HG03039 (cell line): ENCODE data around the gene LIN7C.
"Not testable (repeated sequence)": the region's sequence is repeated elsewhere in the genome, so short reads cannot be mapped to it uniquely, and the experiment has no call there.

Source experiments
- ATAC-seq: cut with Tn5 transposase; IDR thresholded peaks from one replicate; pipeline ENCODE4 v1.9.1; 2021; ENCODE audit warnings: mild to moderate bottlenecking, moderate library complexity; ENCODE audit not compliant: unreplicated experiment

LIN7C gene

GRCh38 chr11:27451244-27451965, 55.2 kb downstream of the LIN7C start:
- ATAC-seq, result no peak

DNA sequence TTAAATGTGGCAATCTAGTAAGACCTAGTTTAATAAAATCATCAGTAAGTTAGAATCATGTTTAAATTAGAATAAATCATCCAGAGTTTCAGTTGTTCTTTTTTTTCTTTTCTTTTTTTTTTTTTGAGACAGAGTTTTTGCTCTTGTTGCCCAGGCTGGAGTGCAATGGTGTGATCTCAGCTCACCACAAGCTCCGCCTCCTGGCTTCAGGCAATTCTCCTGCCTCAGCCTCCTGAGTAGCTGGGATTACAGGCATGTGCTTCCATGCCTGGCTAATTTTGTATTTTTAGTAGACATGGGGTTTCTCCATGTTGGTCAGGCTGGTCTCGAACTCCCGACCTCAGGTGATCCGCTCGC, 58.4 kb downstream of the LIN7C start:
- not testable (repeated sequence) for ATAC-seq

DNA sequence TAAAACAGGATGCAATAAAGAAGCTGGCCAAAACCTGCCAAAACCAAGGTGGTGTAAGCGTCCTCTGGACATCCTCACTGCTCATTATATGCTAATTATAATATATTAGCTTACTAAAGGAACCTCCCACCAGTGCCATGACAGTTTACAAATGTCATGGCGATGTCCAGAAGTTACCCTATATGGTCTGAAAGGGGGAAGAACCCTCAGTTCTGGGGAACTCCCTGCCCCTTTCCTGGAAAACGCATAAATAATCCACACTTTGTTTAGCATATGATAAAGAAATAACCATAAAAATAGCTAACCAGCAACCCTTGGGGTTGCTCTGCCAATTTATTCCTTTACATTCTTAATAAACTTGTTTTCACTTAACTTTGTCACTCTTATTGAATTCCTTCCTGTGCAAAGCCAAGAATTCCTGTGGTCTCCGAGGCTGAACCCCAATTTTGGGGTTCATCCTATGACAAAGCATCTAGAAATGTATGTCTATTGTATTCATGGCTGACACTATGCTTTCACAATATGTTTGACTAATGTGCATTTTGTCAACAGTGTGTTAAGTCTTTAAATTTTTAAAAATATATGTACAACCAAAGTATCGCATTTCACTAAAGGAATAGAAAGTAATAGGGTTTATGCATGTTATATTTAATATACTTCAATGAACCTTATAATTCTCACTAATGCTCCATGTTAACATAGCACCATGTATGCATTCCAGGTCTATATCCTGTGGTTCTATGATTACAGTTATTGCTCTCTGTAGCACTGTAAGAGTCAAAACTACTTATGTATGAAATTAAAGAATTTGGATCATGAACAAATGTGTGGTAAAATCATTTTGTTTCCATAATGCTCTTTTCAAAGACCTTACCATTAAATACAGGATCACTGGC, 59.0 kb downstream of the LIN7C start:
- ATAC-seq, result no peak

GRCh38 chr11:27445625-27446024, 60.9 kb downstream of the LIN7C start:
- ATAC-seq, result no peak

DNA sequence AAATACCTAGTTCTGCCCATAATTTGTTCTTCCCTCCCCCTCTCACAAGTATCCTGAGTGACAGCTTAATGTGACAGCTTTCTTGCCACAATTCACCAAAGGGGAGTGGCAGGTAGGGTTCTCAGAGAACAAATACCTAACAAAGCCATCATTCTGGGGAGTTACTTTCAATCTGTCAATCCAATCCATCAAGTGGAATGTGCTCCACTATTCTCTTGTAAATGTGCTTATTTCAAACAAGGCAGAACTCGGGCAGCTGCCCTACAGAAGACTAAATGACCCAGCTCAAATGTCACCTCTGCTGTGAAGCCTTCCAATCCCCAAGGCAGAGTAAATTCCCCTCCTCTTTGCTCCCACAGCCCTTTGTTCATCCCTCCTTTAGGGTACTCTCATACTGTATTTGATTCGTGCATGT, 61.8 kb downstream of the LIN7C start:
- no peak for ATAC-seq
